HFF-Myc (cell line): ENCODE measurements around the gene ARID3A.

Source experiments
- DNase-seq: peaks from one replicate; pipeline ENCODE4 v3.0.0-alpha.2; 2011; ENCODE audit warnings: low read depth; ENCODE audit errors: extremely low read depth
- H3K4me3 ChIP-seq: replicated peaks from 2 replicates; pipeline ENCODE4 v1.5.1; 2011; ENCODE audit warnings: low read depth, mild to moderate bottlenecking, control low read depth, low read length
- CTCF ChIP-seq: IDR thresholded peaks from 2 replicates; pipeline ENCODE4 v1.5.1; 2012; ENCODE audit warnings: mild to moderate bottlenecking, low read depth, low read length, control low read depth; ENCODE audit errors: missing control alignments

ARID3A gene

GRCh38 chr19:906480-906879, 19.4 kb upstream of the ARID3A start:
- DNase-seq: no peak
- no peak overlapping the region for H3K4me3 ChIP-seq
- TF ChIP-seq CTCF: no peak

GRCh38 chr19:907183-907853, 18.5 kb upstream of the ARID3A start:
- no peak overlapping the region for H3K4me3 ChIP-seq
- no peak for DNase-seq
- TF ChIP-seq CTCF: no peak

GRCh38 chr19:911197-912033, 14.4 kb upstream of the ARID3A start:
- peak overlapping the region; percentile 34 for H3K4me3 ChIP-seq
- DNase-seq: no peak
- TF ChIP-seq CTCF: no peak

- H3K4me3 ChIP-seq: peak overlapping the region; percentile 64
- TF ChIP-seq CTCF: no peak
- DNase-seq: no peak
These were observed 13.4 kb upstream of the ARID3A start for GRCh38 chr19:912181-913079.

- no peak for DNase-seq
- peak within 1 kb of the TSS; percentile 64 for H3K4me3 ChIP-seq
- no peak for TF ChIP-seq CTCF
These were observed 12.6 kb upstream of the ARID3A start, which contains the start of gene R3HDM4 for GRCh38 chr19:913080-913748. TSS of gene R3HDM4 (minus strand) at chr19:913219. CDS start at chr19:913157, 62 bp downstream.
